ENCODE data around the gene LRRC8A. TPM values are rescaled to one million over a fixed set of nuclear protein-coding genes. Genes with fewer than 3 reads are reported as not detected.

The LRRC8A gene
- total and polyA plus RNA-seq, 2 of the 13 experiments (the other 11 are each of a cell fraction or from before 2014, with no cell fraction given), result 16.1 to 40.6 TPM

- TF ChIP-seq NPAS2 (CRISPR knock-in tag; IDR thresholded peaks at IDR 0.05; ENCODE audit: borderline replicate concordance), result no peak
- TF ChIP-seq ZNF234 (CRISPR knock-in tag; conservative IDR thresholded peaks at IDR 0.05), result no peak
- peak; percentile 93 for TF ChIP-seq ZNF552 (CRISPR knock-in tag; IDR thresholded peaks at IDR 0.05; ENCODE audit: borderline replicate concordance)
- TF ChIP-seq HDAC1 (CRISPR knock-in tag; IDR thresholded peaks at IDR 0.05), result no peak
- peak; percentile 66 for TF ChIP-seq YY1 (IDR thresholded peaks at IDR 0.05; ENCODE audit: insufficient read depth, insufficient replicate concordance, low read depth, low read length)
- TF ChIP-seq ATF1 (CRISPR knock-in tag; IDR thresholded peaks at IDR 0.05), result no peak
- no peak for TF ChIP-seq NFIC (IDR thresholded peaks at IDR 0.05; ENCODE audit: low read length)
- peak; percentile 49; the same call in 1 of the 2 replicates for TF ChIP-seq YEATS2 (CRISPR knock-in tag; IDR thresholded peaks at IDR 0.05; ENCODE audit: borderline replicate concordance)
- no peak for TF ChIP-seq SOX6 (IDR thresholded peaks at IDR 0.05)
- peak; percentile 45 for TF ChIP-seq SOX6 (CRISPR knock-in tag; IDR thresholded peaks at IDR 0.05)
- no peak for TF ChIP-seq ZNF180 (CRISPR knock-in tag; IDR thresholded peaks at IDR 0.05; ENCODE audit: borderline replicate concordance, low read depth)
- 0 out of 2 replicates have a peak, but pooled peaks have one; percentile 68 for TF ChIP-seq ERF (CRISPR knock-in tag; IDR thresholded peaks at IDR 0.05)
- TF ChIP-seq POLR2AphosphoS5 (IDR thresholded peaks at IDR 0.05; ENCODE audit: low read depth, low read length), result no peak
- TF ChIP-seq, protein P1, sequence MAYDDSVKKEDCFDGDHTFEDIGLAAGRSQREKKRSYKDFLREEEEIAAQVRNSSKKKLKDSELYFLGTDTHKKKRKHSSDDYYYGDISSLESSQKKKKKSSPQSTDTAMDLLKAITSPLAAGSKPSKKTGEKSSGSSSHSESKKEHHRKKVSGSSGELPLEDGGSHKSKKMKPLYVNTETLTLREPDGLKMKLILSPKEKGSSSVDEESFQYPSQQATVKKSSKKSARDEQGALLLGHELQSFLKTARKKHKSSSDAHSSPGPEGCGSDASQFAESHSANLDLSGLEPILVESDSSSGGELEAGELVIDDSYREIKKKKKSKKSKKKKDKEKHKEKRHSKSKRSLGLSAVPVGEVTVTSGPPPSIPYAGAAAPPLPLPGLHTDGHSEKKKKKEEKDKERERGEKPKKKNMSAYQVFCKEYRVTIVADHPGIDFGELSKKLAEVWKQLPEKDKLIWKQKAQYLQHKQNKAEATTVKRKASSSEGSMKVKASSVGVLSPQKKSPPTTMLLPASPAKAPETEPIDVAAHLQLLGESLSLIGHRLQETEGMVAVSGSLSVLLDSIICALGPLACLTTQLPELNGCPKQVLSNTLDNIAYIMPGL (CRISPR knock-in tag; IDR thresholded peaks at IDR 0.05; ENCODE audit: borderline replicate concordance in 1 of 2, low read depth in 1 of 2), result peak; percentile 53 to 79; a peak in 3 of 4 replicates
- no peak for TF ChIP-seq FOXO4 (CRISPR knock-in tag; conservative IDR thresholded peaks at IDR 0.05)
- TF ChIP-seq, protein P2, sequence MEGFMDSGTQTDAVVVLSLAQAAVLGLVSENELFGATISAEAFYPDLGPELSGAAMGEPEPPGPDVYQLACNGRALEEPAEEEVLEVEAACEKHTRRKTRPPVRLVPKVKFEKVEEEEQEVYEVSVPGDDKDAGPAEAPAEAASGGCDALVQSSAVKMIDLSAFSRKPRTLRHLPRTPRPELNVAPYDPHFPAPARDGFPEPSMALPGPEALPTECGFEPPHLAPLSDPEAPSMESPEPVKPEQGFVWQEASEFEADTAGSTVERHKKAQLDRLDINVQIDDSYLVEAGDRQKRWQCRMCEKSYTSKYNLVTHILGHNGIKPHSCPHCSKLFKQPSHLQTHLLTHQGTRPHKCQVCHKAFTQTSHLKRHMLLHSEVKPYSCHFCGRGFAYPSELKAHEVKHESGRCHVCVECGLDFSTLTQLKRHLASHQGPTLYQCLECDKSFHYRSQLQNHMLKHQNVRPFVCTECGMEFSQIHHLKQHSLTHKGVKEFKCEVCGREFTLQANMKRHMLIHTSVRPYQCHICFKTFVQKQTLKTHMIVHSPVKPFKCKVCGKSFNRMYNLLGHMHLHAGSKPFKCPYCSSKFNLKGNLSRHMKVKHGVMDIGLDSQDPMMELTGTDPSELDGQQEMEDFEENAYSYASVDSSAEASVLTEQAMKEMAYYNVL (CRISPR knock-in tag; IDR thresholded peaks at IDR 0.05; ENCODE audit: borderline replicate concordance), result 0 out of 2 replicates have a peak, but pooled peaks have one; percentile 20
- peak; percentile 50; the same call in 1 of the 2 replicates for TF ChIP-seq DMAP1 (CRISPR knock-in tag; IDR thresholded peaks at IDR 0.05)
- TF ChIP-seq RARA (CRISPR knock-in tag; IDR thresholded peaks at IDR 0.05), result 0 out of 2 replicates have a peak, but pooled peaks have one; percentile 52
- TF ChIP-seq SMC3 (IDR thresholded peaks at IDR 0.05; ENCODE audit: low read length), result peak; percentile 76; the same call in 1 of the 2 replicates
- no peak for TF ChIP-seq ZSCAN9 (CRISPR knock-in tag; IDR thresholded peaks at IDR 0.05; ENCODE audit: borderline replicate concordance)
- TF ChIP-seq FOSL2 (CRISPR knock-in tag; IDR thresholded peaks at IDR 0.05), result peak; percentile 37; the same call in 1 of the 2 replicates
- TF ChIP-seq ZNF792 (CRISPR knock-in tag; IDR thresholded peaks at IDR 0.05), result 0 out of 2 replicates have a peak, but pooled peaks have one; percentile 29
- peak; percentile 33; the same call in 1 of the 2 replicates for TF ChIP-seq KLF12 (CRISPR knock-in tag; IDR thresholded peaks at IDR 0.05; ENCODE audit: borderline replicate concordance)
Observed at GRCh38 chr9:128863647-128864046, 18.3 kb upstream of the LRRC8A start (continued).
